ENCODE data around the gene TNNC1.

Gene TNNC1

GRCh38 chr3:52403955-52404354 lies 49.9 kb downstream of the TNNC1 start:
- H3K4me3 ChIP-seq (ENCODE audit: control insufficient read depth in 1 of 7, extremely low read depth in 1 of 7, insufficient read depth in 4 of 7, low read depth in 2 of 7, low read length in 6 of 7), result no peak overlapping the region
- ChIA-PET POLR2A (no interaction called here), CTCF (interaction anchor here (0.6 to 1.3 kb wide), 2 partner anchors 15 to 17 kb away, joined by 3 read pairs; no protein-coding TSS in a partner anchor)
- no peaks in the 10 kb centered on the region for H3K27me3 ChIP-seq (replicated peaks in 2 of 5; ENCODE audit: control insufficient read depth in 4 of 5, insufficient read depth in 5 of 5, low read length in 4 of 5)
- peaks cover 0 to 9% (median 7%) of the 10 kb centered on the region in 4 experiments for H3K4me1 ChIP-seq (ENCODE audit: control extremely low read depth in 1 of 4, control insufficient read depth in 4 of 4, insufficient read depth in 4 of 4, low read length in 3 of 4)
- no peak overlapping the region for H3K27ac ChIP-seq (ENCODE audit: insufficient read depth in 1 of 2, low read depth in 1 of 2, low read length in 2 of 2, poor library complexity in 1 of 2, severe bottlenecking in 2 of 2)
- H3K36me3 ChIP-seq (ENCODE audit: control insufficient read depth in 4 of 4, insufficient read depth in 4 of 4, low read length in 3 of 4), result peaks cover 16 to 93% (median 70%) of the 10 kb centered on the region in 4 experiments
- WGBS (ENCODE audit: insufficient coverage), result 100% methylated on average over 3 of the region's 3 CpGs
- no peak for DNase-seq
- H3K9me3 ChIP-seq (ENCODE audit: control extremely low read depth in 1 of 5, control insufficient read depth in 4 of 5, insufficient read depth in 2 of 5, low read depth in 1 of 5, low read length in 4 of 5), result no peaks in the 10 kb centered on the region

GRCh38 chr3:52403271-52403841 lies 50.5 kb downstream of the TNNC1 start:
- POLR2A ChIA-PET, result no interaction called here
- Histone ChIP-seq H3K27me3 (replicated peaks in 2 of 5; ENCODE audit: control insufficient read depth in 4 of 5, insufficient read depth in 5 of 5, low read length in 4 of 5) (no peaks in the 10 kb centered on the region), H3K9me3 (ENCODE audit: control extremely low read depth in 1 of 5, control insufficient read depth in 4 of 5, insufficient read depth in 2 of 5, low read depth in 1 of 5, low read length in 4 of 5) (no peaks in the 10 kb centered on the region), H3K4me3 (ENCODE audit: control insufficient read depth in 1 of 7, extremely low read depth in 1 of 7, insufficient read depth in 4 of 7, low read depth in 2 of 7, low read length in 6 of 7) (no peak overlapping the region), H3K27ac (ENCODE audit: insufficient read depth in 1 of 2, low read depth in 1 of 2, low read length in 2 of 2, poor library complexity in 1 of 2, severe bottlenecking in 2 of 2) (no peak overlapping the region), H3K36me3 (ENCODE audit: control insufficient read depth in 4 of 4, insufficient read depth in 4 of 4, low read length in 3 of 4) (peaks cover 16 to 94% (median 73%) of the 10 kb centered on the region in 4 experiments), H3K4me1 (ENCODE audit: control extremely low read depth in 1 of 4, control insufficient read depth in 4 of 4, insufficient read depth in 4 of 4, low read length in 3 of 4) (peaks cover 0 to 3% (median 1%) of the 10 kb centered on the region in 4 experiments)
- DNase-seq, result no peak
- CTCF ChIA-PET, result interaction anchor here (0.6 to 1.0 kb wide), 3 partner anchors 11 to 16 kb away, joined by 3 read pairs; no protein-coding TSS in a partner anchor
- WGBS (ENCODE audit: insufficient coverage), result 98% methylated on average over 16 of the region's 19 CpGs

GRCh38 chr3:52402706-52403270 lies 51.1 kb downstream of the TNNC1 start:
- no peaks in the 10 kb centered on the region for H3K4me1 ChIP-seq (ENCODE audit: control extremely low read depth in 1 of 4, control insufficient read depth in 4 of 4, insufficient read depth in 4 of 4, low read length in 3 of 4)
- H3K27ac ChIP-seq (ENCODE audit: insufficient read depth in 1 of 2, low read depth in 1 of 2, low read length in 2 of 2, poor library complexity in 1 of 2, severe bottlenecking in 2 of 2), result no peak overlapping the region
- peaks cover 16 to 94% (median 71%) of the 10 kb centered on the region in 4 experiments for H3K36me3 ChIP-seq (ENCODE audit: control insufficient read depth in 4 of 4, insufficient read depth in 4 of 4, low read length in 3 of 4)
- ChIA-PET POLR2A (no interaction called here), CTCF (interaction anchor here (0.9 to 1.0 kb wide), 2 partner anchors 10 to 16 kb away, joined by 3 read pairs; no protein-coding TSS in a partner anchor)
- no peaks in the 10 kb centered on the region for H3K27me3 ChIP-seq (replicated peaks in 2 of 5; ENCODE audit: control insufficient read depth in 4 of 5, insufficient read depth in 5 of 5, low read length in 4 of 5)
- H3K4me3 ChIP-seq (ENCODE audit: control insufficient read depth in 1 of 7, extremely low read depth in 1 of 7, insufficient read depth in 4 of 7, low read depth in 2 of 7, low read length in 6 of 7), result no peak overlapping the region
- 98% methylated on average over 10 of the region's 11 CpGs for WGBS (ENCODE audit: insufficient coverage)
- DNase-seq, result no peak
- no peaks in the 10 kb centered on the region for H3K9me3 ChIP-seq (ENCODE audit: control extremely low read depth in 1 of 5, control insufficient read depth in 4 of 5, insufficient read depth in 2 of 5, low read depth in 1 of 5, low read length in 4 of 5)

- WGBS (ENCODE audit: insufficient coverage), result 98% methylated on average over 14 of the region's 16 CpGs
- DNase-seq, result no peak
- no peaks in the 10 kb centered on the region for H3K27me3 ChIP-seq (replicated peaks in 2 of 5; ENCODE audit: control insufficient read depth in 4 of 5, insufficient read depth in 5 of 5, low read length in 4 of 5)
- H3K36me3 ChIP-seq (ENCODE audit: control insufficient read depth in 4 of 4, insufficient read depth in 4 of 4, low read length in 3 of 4), result peaks cover 16 to 93% (median 64%) of the 10 kb centered on the region in 4 experiments
- H3K4me1 ChIP-seq (ENCODE audit: control extremely low read depth in 1 of 4, control insufficient read depth in 4 of 4, insufficient read depth in 4 of 4, low read length in 3 of 4), result no peaks in the 10 kb centered on the region
- CTCF ChIA-PET, result interaction anchor here (0.9 to 2.3 kb wide), 4 partner anchors 10 to 23 kb away, joined by 3 to 5 read pairs (median 3); no protein-coding TSS in a partner anchor
- POLR2A ChIA-PET, result no interaction called here
- no peak overlapping the region for H3K4me3 ChIP-seq (ENCODE audit: control insufficient read depth in 1 of 7, extremely low read depth in 1 of 7, insufficient read depth in 4 of 7, low read depth in 2 of 7, low read length in 6 of 7)
- H3K9me3 ChIP-seq (ENCODE audit: control extremely low read depth in 1 of 5, control insufficient read depth in 4 of 5, insufficient read depth in 2 of 5, low read depth in 1 of 5, low read length in 4 of 5), result no peaks in the 10 kb centered on the region
- no peak overlapping the region for H3K27ac ChIP-seq (ENCODE audit: insufficient read depth in 1 of 2, low read depth in 1 of 2, low read length in 2 of 2, poor library complexity in 1 of 2, severe bottlenecking in 2 of 2)
Observed at GRCh38 chr3:52402101-52402521, 51.7 kb downstream of the TNNC1 start.

GRCh38 chr3:52401551-52401950 lies 52.3 kb downstream of the TNNC1 start:
- CTCF ChIA-PET, result interaction anchor here (0.9 to 2.3 kb wide), 3 partner anchors 11 to 22 kb away, joined by 3 to 5 read pairs (median 3); no protein-coding TSS in a partner anchor
- POLR2A ChIA-PET, result no interaction called here
- H3K36me3 ChIP-seq (ENCODE audit: control insufficient read depth in 4 of 4, insufficient read depth in 4 of 4, low read length in 3 of 4), result peaks cover 16 to 87% (median 59%) of the 10 kb centered on the region in 4 experiments

More at GRCh38 chr3:52401551-52401950, 52.3 kb downstream of the TNNC1 start:
- DNase-seq, result no peak
- Histone ChIP-seq H3K9me3 (ENCODE audit: control extremely low read depth in 1 of 5, control insufficient read depth in 4 of 5, insufficient read depth in 2 of 5, low read depth in 1 of 5, low read length in 4 of 5) (no peaks in the 10 kb centered on the region), H3K27ac (ENCODE audit: insufficient read depth in 1 of 2, low read depth in 1 of 2, low read length in 2 of 2, poor library complexity in 1 of 2, severe bottlenecking in 2 of 2) (no peak overlapping the region), H3K4me1 (ENCODE audit: control extremely low read depth in 1 of 4, control insufficient read depth in 4 of 4, insufficient read depth in 4 of 4, low read length in 3 of 4) (no peaks in the 10 kb centered on the region), H3K27me3 (replicated peaks in 2 of 5; ENCODE audit: control insufficient read depth in 4 of 5, insufficient read depth in 5 of 5, low read length in 4 of 5) (no peaks in the 10 kb centered on the region), H3K4me3 (ENCODE audit: control insufficient read depth in 1 of 7, extremely low read depth in 1 of 7, insufficient read depth in 4 of 7, low read depth in 2 of 7, low read length in 6 of 7) (no peak overlapping the region)
- 91% methylated on average over 1 of the region's 1 CpG for WGBS (ENCODE audit: insufficient coverage)
